HT-29 (cell line): Measurements from ENCODE around the gene ZEB1. TPM values are rescaled to one million over a fixed set of nuclear protein-coding genes. Genes with fewer than 3 reads are reported as not detected.
"Not testable (repeated sequence)": the region's sequence is repeated elsewhere in the genome, so short reads cannot be mapped to it uniquely, and the experiment has no call there.

Experiments
- DNase-seq: peaks from one replicate; pipeline ENCODE4 v3.0.0-alpha.2; 2015; ENCODE audit warnings: low spot score
- total RNA-seq: library from RNA; depleted of rRNA; stranded (reverse); fragments of >200 nt; shearing (Covaris generic); gene quantifications from 2 replicates; pipeline ENCODE4 v1.2.3, GENCODE V29; 2014

Gene ZEB1
- total RNA-seq, 1 experiment from 2014 or later: 1.2 TPM

GRCh38 chr10:31318382-31318853, 598 bp upstream of the ZEB1 start:
- DNase-seq: peak; percentile 57

- DNase-seq: no peak
Observed at GRCh38 chr10:31319602-31320549, 860 bp downstream of the ZEB1 start.

GRCh38 chr10:31320550-31321211, 1.7 kb downstream of the ZEB1 start:
- no peak for DNase-seq

GRCh38 chr10:31321396-31321941, 2.5 kb downstream of the ZEB1 start:
- no peak for DNase-seq

GRCh38 chr10:31322647-31323046, 3.6 kb downstream of the ZEB1 start:
- DNase-seq: no peak

GRCh38 chr10:31340343-31340742, 21.3 kb downstream of the ZEB1 start:
- DNase-seq: no peak

- no peak for DNase-seq
Observed at GRCh38 chr10:31341552-31341951, 22.5 kb downstream of the ZEB1 start.

GRCh38 chr10:31343009-31343408, 24.0 kb downstream of the ZEB1 start:
- DNase-seq: no peak

GRCh38 chr10:31343551-31343950, 24.5 kb downstream of the ZEB1 start:
- no peak for DNase-seq

- no peak for DNase-seq
Observed at GRCh38 chr10:31345886-31346285, 26.9 kb downstream of the ZEB1 start.

- DNase-seq: no peak
Observed at GRCh38 chr10:31346953-31347352, 27.9 kb downstream of the ZEB1 start.

- no peak for DNase-seq
Observed at GRCh38 chr10:31347705-31348104, 28.7 kb downstream of the ZEB1 start.

- DNase-seq: no peak
Observed at GRCh38 chr10:31350891-31351290, 31.9 kb downstream of the ZEB1 start.

- DNase-seq: no peak
Observed at GRCh38 chr10:31352436-31353226, 33.6 kb downstream of the ZEB1 start.

GRCh38 chr10:31353574-31353973, 34.6 kb downstream of the ZEB1 start:
- peak; percentile 71 for DNase-seq

- no peak for DNase-seq
Observed at GRCh38 chr10:31358688-31359330, 39.8 kb downstream of the ZEB1 start.

GRCh38 chr10:31359979-31360378, 41.0 kb downstream of the ZEB1 start:
- peak; percentile 14 for DNase-seq

GRCh38 chr10:31361475-31361874, 42.5 kb downstream of the ZEB1 start:
- DNase-seq: not testable (repeated sequence)

- DNase-seq: no peak
Observed at GRCh38 chr10:31362023-31362641, 43.1 kb downstream of the ZEB1 start.

GRCh38 chr10:31363696-31364095, 44.7 kb downstream of the ZEB1 start:
- not testable (repeated sequence) for DNase-seq

GRCh38 chr10:31364238-31364637, 45.2 kb downstream of the ZEB1 start:
- not testable (repeated sequence) for DNase-seq
